ENCODE measurements around the gene IL22RA2. TPM values are rescaled to one million over a fixed set of nuclear protein-coding genes. Genes with fewer than 3 reads are reported as not detected.
"Not testable (repeated sequence)": the region's sequence is repeated elsewhere in the genome, so short reads cannot be mapped to it uniquely, and the experiment has no call there.

Gene IL22RA2
- total RNA-seq, 1 donor from 2014 or later, result not detected

DNA sequence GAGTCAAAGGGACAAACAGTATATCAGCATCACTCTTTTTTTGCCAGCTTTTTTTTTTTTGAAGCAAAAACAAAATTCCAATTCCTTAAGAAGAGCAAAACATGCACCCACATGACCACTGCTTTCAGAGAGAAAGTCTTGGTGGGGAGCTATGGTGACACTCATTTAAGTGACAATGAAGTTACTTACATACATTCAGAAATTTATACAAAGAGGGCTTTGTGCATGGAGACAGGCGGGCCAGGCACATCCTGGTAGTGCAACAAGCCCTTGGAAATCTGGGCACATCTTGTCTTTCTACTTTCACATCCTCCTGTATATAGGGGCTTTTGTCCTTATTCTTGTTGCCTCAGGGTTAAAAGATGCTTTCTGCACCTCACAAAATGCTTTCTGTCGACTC is 55.9 kb downstream of the IL22RA2 start:
- DNase-seq (ENCODE audit: low read depth), result no peak
- no peak overlapping the region for H3K4me3 ChIP-seq (ENCODE audit: low read depth, low read length)
- TF ChIP-seq, protein P1, sequence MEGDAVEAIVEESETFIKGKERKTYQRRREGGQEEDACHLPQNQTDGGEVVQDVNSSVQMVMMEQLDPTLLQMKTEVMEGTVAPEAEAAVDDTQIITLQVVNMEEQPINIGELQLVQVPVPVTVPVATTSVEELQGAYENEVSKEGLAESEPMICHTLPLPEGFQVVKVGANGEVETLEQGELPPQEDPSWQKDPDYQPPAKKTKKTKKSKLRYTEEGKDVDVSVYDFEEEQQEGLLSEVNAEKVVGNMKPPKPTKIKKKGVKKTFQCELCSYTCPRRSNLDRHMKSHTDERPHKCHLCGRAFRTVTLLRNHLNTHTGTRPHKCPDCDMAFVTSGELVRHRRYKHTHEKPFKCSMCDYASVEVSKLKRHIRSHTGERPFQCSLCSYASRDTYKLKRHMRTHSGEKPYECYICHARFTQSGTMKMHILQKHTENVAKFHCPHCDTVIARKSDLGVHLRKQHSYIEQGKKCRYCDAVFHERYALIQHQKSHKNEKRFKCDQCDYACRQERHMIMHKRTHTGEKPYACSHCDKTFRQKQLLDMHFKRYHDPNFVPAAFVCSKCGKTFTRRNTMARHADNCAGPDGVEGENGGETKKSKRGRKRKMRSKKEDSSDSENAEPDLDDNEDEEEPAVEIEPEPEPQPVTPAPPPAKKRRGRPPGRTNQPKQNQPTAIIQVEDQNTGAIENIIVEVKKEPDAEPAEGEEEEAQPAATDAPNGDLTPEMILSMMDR (conservative IDR thresholded peaks at IDR 0.05; ENCODE audit: low read depth, low read length), result no peak

GRCh38 chr6:137116807-137117206 is 56.6 kb downstream of the IL22RA2 start:
- TF ChIP-seq, protein P1 (conservative IDR thresholded peaks at IDR 0.05; ENCODE audit: low read depth, low read length), result no peak

DNA sequence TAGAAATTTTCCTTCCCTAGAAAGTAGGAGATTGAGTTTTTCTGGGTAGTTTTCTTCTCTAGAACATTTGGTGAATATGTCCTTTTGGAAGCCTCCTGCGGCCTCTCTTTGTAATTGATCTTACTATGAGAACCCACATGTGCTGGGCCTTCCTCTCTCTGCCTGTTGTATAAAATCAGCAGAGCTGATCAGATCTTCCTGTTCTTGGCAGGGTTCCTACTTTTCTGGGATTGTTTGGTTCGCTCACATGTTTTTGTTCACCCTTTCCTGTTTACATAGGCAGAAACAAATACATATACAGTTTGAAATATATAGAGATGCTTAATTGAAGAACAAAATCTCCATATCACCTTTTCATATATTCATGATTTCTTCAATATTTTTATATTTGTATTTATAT is 57.8 kb downstream of the IL22RA2 start:
- H3K4me3 ChIP-seq (ENCODE audit: low read depth, low read length), result no peak overlapping the region
- DNase-seq (ENCODE audit: low read depth), result no peak
- TF ChIP-seq, protein P1 (conservative IDR thresholded peaks at IDR 0.05; ENCODE audit: low read depth, low read length), result no peak

More at GRCh38 chr6:137116807-137117206, 56.6 kb downstream of the IL22RA2 start:
- H3K4me3 ChIP-seq (ENCODE audit: low read depth, low read length), result no peak overlapping the region
- no peak for DNase-seq (ENCODE audit: low read depth)

GRCh38 chr6:137112067-137112355 is 61.4 kb downstream of the IL22RA2 start:
- TF ChIP-seq, protein P1 (conservative IDR thresholded peaks at IDR 0.05; ENCODE audit: low read depth, low read length), result no peak
- DNase-seq (ENCODE audit: low read depth), result no peak
- H3K4me3 ChIP-seq (ENCODE audit: low read depth, low read length), result no peak overlapping the region

DNA sequence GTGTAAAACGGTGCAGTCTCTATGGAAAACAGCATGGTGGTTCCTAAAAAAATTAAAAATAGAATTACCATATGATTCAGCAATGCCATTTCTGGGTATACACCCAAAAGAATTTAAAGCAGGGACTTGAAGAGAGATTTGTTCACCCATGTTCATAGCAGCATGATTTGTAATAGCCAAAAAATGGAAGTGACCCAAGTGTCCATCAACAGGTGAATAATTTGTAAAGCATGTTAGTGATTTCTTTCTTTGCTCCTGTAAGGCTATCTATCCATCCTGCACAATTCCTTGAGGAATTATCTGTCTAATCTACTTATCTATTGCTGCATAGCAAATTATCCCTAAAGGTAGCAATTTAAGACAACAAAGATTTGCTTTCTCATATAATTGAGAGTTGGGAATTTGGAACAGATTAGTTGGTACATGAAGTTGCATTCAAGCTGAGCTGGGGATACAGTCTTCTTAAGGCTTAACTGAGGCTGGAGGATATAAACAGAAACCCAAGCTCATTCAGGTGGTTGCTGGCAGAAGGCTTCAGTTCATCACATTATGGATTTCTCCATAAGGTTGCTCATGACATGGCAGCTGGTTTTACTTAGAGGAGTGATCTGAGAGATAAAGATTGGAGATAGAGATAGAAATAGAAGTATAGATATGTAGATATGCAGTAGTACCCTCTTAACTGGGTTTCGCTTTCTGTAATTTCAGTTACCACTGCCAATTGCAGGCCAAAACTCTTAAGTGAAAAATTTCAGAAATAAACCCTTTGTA is 62.0 kb downstream of the IL22RA2 start:
- H3K4me3 ChIP-seq (ENCODE audit: low read depth, low read length), result no peak overlapping the region
- TF ChIP-seq, protein P1 (conservative IDR thresholded peaks at IDR 0.05; ENCODE audit: low read depth, low read length), result no peak
- no peak for DNase-seq (ENCODE audit: low read depth)

DNA sequence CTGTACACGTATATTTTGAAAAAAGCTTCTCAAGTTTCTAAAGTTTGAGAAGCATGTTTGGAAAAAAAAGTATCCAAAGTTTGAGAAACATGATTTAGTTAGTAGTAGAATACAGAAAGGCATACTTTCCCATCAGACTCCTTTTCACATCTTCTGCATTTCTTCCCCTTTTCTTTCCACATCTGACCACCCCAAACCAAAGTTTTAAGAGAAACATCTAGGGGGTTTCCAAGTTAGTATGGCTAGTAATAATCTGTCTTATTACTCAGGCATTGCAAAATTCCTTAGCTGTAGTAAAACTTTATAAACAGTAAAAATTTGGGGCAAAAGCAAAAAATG is 65.7 kb downstream of the IL22RA2 start:
- DNase-seq (ENCODE audit: low read depth), result no peak
- no peak overlapping the region for H3K4me3 ChIP-seq (ENCODE audit: low read depth, low read length)
- TF ChIP-seq, protein P1 (conservative IDR thresholded peaks at IDR 0.05; ENCODE audit: low read depth, low read length), result no peak

DNA sequence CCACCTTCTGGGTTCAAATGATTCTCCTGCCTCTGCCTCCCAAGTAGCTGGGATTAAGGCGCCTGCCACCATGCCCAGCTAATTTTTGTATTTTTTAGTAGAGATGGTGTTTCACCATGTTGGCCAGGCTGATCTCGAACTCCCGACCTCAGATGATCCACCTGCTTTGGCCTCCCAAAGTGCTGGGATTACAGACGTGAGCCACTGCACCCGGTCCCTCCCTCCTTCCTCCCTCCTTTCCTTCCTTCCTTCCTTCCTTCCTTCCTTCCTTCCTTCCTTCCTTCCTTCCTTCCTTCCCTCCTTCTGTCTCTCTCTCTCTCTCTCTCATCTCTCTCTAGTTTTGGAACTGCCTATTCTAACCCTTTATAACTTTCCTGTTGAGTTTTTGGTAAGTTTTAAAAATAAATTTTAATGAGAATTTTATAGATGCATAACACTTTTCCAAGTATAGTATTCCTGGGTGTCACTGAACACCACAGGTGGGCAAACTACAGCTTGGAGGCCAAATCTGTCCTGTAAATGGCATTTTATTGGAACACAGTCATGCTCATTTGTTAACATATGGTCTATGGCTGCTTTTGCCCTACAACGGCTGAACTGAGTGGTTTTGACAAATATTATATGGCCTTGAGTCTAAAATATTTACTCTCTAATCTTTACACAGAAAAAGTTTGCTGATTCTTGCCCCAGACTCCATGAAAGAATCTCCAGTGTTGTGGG is 66.2 kb downstream of the IL22RA2 start:
- H3K4me3 ChIP-seq (ENCODE audit: low read depth, low read length); DNase-seq (ENCODE audit: low read depth): not testable (repeated sequence)
